ENCODE data around the gene FARS2.

The FARS2 gene

GRCh38 chr6:5540370-5540769 is 279.1 kb downstream of the FARS2 start:
- no peak overlapping the region for H3K4me3 ChIP-seq (ENCODE audit: low read depth, low read length)
- TF ChIP-seq CTCF (IDR thresholded peaks at IDR 0.05; ENCODE audit: borderline replicate concordance, insufficient read depth, low read depth, low read length), result no peak

GRCh38 chr6:5541025-5541424 is 279.7 kb downstream of the FARS2 start:
- no peak for TF ChIP-seq CTCF (IDR thresholded peaks at IDR 0.05; ENCODE audit: borderline replicate concordance, insufficient read depth, low read depth, low read length)
- H3K4me3 ChIP-seq (ENCODE audit: low read depth, low read length), result no peak overlapping the region

- H3K4me3 ChIP-seq (ENCODE audit: low read depth, low read length), result no peak overlapping the region
- TF ChIP-seq CTCF (IDR thresholded peaks at IDR 0.05; ENCODE audit: borderline replicate concordance, insufficient read depth, low read depth, low read length), result no peak
These were observed 280.6 kb downstream of the FARS2 start for GRCh38 chr6:5541751-5542432.

GRCh38 chr6:5547556-5547955 is 286.2 kb downstream of the FARS2 start:
- H3K4me3 ChIP-seq (ENCODE audit: low read depth, low read length), result no peak overlapping the region
- TF ChIP-seq CTCF (IDR thresholded peaks at IDR 0.05; ENCODE audit: borderline replicate concordance, insufficient read depth, low read depth, low read length), result no peak

GRCh38 chr6:5550631-5551030 is 289.3 kb downstream of the FARS2 start:
- no peak for TF ChIP-seq CTCF (IDR thresholded peaks at IDR 0.05; ENCODE audit: borderline replicate concordance, insufficient read depth, low read depth, low read length)
- no peak overlapping the region for H3K4me3 ChIP-seq (ENCODE audit: low read depth, low read length)

- no peak overlapping the region for H3K4me3 ChIP-seq (ENCODE audit: low read depth, low read length)
- TF ChIP-seq CTCF (IDR thresholded peaks at IDR 0.05; ENCODE audit: borderline replicate concordance, insufficient read depth, low read depth, low read length), result no peak
These were observed 290.9 kb downstream of the FARS2 start for GRCh38 chr6:5552243-5552642.

GRCh38 chr6:5553767-5554166 is 292.5 kb downstream of the FARS2 start:
- no peak overlapping the region for H3K4me3 ChIP-seq (ENCODE audit: low read depth, low read length)
- TF ChIP-seq CTCF (IDR thresholded peaks at IDR 0.05; ENCODE audit: borderline replicate concordance, insufficient read depth, low read depth, low read length), result no peak
